ENCODE data around the gene SPN. TPM values are rescaled to one million over a fixed set of nuclear protein-coding genes. Genes with fewer than 3 reads are reported as not detected.
"Not testable (repeated sequence)": the region's sequence is repeated elsewhere in the genome, so short reads cannot be mapped to it uniquely, and the experiment has no call there.

Gene SPN
- total RNA-seq, 2 experiments from 2014 or later = 109 to 114 TPM

DNA sequence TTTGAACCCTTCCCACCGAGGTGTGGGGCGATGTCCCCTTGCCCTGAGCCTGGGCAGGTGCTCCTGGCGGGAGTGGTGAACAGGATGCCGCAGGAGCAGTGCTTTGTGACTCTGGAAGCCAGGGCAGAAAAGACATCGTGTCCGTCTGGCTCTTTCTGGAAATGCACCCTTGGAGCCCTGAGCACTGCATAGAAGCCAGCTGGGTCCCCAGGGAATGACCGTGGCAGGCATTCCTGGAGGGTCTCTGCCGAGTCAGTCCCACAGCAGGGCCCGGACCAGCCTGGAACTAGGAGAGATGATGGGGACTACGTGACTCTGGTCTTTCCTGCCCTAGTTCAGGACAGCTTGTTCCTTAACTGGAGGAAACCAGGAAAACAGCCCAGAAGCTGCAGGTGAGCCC is 33.7 kb upstream of the SPN start:
- H3K36me3 Mint-ChIP-seq; H3K9me3 Mint-ChIP-seq; CTCF ChIA-PET; POLR2A ChIA-PET; H3K4me3 Mint-ChIP-seq; intact Hi-C loops (cut with micrococcal nuclease); DNase-seq; H3K27ac Mint-ChIP-seq; H3K27me3 Mint-ChIP-seq: not testable (repeated sequence)
- H3K4me1 Mint-ChIP-seq (ENCODE audit: low read depth) = peaks cover 12% of the 10 kb centered on the region

DNA sequence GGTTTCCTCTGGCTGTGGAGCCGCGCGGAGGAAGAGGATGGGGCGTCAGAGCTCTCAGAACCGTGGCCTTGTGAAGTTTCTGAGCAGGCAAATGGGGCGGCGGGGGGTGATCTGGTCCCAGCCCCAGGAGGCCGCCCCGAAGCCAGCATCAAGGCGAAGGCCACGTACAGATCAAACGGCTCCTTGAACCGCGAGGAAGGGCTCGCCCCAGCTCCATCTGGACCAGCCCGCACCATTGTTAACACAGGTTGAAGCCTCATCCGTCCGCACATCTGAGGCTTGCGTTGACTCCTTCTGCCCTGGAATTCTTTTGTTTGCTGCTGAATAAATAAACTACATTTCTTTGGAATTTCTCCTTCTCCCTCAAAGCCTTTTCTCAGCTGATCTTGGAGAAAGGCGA is 31.4 kb upstream of the SPN start:
- POLR2A ChIA-PET; intact Hi-C loops (cut with micrococcal nuclease); H3K27me3 Mint-ChIP-seq; H3K27ac Mint-ChIP-seq; H3K9me3 Mint-ChIP-seq; H3K4me3 Mint-ChIP-seq; H3K36me3 Mint-ChIP-seq; CTCF ChIA-PET; DNase-seq: not testable (repeated sequence)
- peaks cover 12% of the 10 kb centered on the region for H3K4me1 Mint-ChIP-seq (ENCODE audit: low read depth)

DNA sequence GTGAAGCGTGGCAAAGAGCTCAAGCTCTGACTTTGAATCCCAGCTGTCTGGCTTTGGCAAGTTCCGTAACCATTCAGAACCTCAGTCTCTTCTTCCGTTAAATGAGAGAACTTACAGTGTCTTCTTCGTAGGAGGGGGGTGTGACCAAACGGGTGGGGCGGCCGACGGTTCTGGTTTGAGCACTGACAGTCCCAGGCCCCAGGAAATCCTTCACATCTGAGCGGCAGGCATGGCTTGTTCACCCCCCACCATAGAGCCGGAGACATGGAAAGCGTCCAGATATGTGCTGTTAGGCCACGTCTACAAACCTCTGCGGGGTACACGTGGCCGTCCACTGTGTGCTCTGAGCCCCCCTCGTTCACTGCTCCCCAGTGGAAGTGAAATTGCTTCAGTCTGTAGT is 27.1 kb upstream of the SPN start:
- CTCF ChIA-PET; H3K27ac Mint-ChIP-seq; H3K4me1 Mint-ChIP-seq (ENCODE audit: low read depth); POLR2A ChIA-PET; DNase-seq; H3K9me3 Mint-ChIP-seq; intact Hi-C loops (cut with micrococcal nuclease); H3K27me3 Mint-ChIP-seq; H3K4me3 Mint-ChIP-seq; H3K36me3 Mint-ChIP-seq: not testable (repeated sequence)

GRCh38 chr16:29636368-29636767 is 26.7 kb upstream of the SPN start:
- intact Hi-C loops (cut with micrococcal nuclease); CTCF ChIA-PET; DNase-seq; H3K27me3 Mint-ChIP-seq; H3K36me3 Mint-ChIP-seq; H3K9me3 Mint-ChIP-seq; H3K27ac Mint-ChIP-seq; H3K4me1 Mint-ChIP-seq (ENCODE audit: low read depth); H3K4me3 Mint-ChIP-seq; POLR2A ChIA-PET: not testable (repeated sequence)

DNA sequence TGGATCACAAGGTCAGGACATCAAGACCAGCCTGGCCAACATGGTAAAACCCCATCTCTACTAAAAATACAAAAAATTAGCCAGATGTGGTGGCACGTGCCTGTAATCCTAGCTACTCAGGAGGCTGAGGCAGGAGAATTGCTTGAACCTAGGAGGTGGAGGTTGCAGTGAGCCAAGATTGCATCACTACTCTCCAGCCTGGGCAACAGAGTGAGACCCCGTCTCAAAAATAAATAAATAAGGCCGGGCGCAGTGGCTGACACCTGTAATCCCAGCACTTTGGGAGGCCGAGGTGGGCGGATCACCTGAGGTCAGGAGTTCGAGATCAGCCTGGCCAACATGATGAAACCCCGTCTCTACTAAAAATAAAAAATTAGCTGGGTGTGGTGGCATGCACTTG is 24.3 kb upstream of the SPN start:
- H3K4me3 Mint-ChIP-seq; POLR2A ChIA-PET; DNase-seq; H3K27me3 Mint-ChIP-seq; H3K27ac Mint-ChIP-seq; H3K9me3 Mint-ChIP-seq; CTCF ChIA-PET; H3K36me3 Mint-ChIP-seq; intact Hi-C loops (cut with micrococcal nuclease): not testable (repeated sequence)
- H3K4me1 Mint-ChIP-seq (ENCODE audit: low read depth) = peaks cover 15% of the 10 kb centered on the region

DNA sequence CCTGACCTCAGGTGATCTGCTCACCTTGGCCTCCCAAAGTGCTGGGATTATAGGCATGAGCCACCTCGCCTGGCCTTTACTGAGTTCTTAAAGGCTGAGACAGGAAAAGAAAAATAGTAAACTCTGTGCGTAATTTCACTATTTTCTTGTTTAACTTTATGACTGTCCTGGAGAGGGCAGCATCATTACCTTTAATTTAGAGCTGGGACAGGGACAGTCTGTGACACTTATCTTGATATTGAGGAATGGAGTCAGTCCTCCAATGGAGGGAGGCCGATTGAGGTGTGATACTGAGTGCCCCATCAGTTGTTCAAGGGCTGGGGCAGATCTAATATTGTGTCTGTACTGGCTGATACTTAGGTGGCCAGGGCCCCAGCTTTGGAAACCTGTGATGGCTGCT is 21.5 kb upstream of the SPN start:
- ChIA-PET POLR2A (no interaction called here), CTCF (interaction anchor here (0.8 to 2.1 kb wide), 7 partner anchors 16 to 390 kb away, joined by 3 to 8 read pairs (median 3); no protein-coding TSS in a partner anchor)
- peaks cover 30% of the 10 kb centered on the region for H3K4me1 Mint-ChIP-seq (ENCODE audit: low read depth)
- DNase-seq = no peak
- no peaks in the 10 kb centered on the region for H3K36me3 Mint-ChIP-seq
- no peak overlapping the region for H3K27ac Mint-ChIP-seq
- H3K4me3 Mint-ChIP-seq = no peak overlapping the region
- no peaks in the 10 kb centered on the region for H3K27me3 Mint-ChIP-seq
- intact Hi-C loops (cut with micrococcal nuclease) = no loop called here
- H3K9me3 Mint-ChIP-seq = no peaks in the 10 kb centered on the region

DNA sequence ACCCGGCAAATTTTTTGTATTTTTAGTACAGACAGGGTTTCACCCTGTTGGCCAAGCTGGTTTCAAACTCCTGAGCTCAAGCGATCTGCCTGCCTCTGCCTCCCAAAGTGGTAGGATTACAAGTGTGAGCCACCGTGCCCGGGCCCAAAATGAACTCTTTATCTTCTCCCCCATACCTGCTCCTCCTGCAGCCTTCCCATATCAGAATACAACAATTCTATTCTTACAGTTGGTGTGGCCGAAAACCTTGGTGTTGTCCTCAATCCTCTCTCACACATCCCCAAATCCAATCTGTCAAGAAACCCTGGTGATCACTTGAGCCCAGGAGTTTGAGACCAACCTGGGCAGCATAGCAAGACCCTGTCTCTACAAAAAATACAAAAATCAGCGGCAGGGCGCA is 19.5 kb upstream of the SPN start:
- H3K4me1 Mint-ChIP-seq (ENCODE audit: low read depth) = peaks cover 30% of the 10 kb centered on the region
- intact Hi-C loops (cut with micrococcal nuclease) = no loop called here
- H3K27me3 Mint-ChIP-seq = no peaks in the 10 kb centered on the region
- no peaks in the 10 kb centered on the region for H3K9me3 Mint-ChIP-seq
- no peak overlapping the region for H3K27ac Mint-ChIP-seq
- DNase-seq = no peak
- H3K4me3 Mint-ChIP-seq = no peak overlapping the region
- ChIA-PET CTCF (interaction anchor here (1.2 kb wide), 1 partner anchor 131 kb away, joined by 3 read pairs; no protein-coding TSS in a partner anchor), POLR2A (no interaction called here)
- no peaks in the 10 kb centered on the region for H3K36me3 Mint-ChIP-seq

DNA sequence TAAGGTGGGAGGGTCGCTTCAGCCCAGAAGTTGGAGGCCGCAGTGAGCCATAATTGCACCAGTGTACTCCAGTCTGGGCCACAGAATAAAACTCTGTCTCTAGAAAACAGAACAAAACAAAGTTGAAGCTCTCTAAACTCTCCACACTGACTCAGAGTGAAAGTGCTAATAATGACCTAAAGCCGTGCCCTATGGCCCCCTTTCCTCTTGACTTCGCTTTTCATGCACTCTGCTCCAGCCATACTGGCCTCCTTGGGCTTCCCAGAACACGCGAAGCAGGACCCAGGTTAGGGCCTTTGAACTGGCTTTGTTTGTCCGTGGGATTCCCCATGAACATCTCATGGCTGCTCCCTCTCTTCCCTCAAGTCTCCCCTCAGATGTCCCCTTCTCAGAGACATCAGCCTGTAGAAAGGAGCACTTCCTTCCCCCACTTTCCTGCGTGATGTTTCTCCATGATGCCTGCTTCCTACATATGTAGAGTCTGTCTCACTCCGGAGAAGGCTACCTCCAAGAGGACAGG is 18.6 kb upstream of the SPN start:
- Mint-ChIP-seq H3K9me3 (no peaks in the 10 kb centered on the region), H3K4me3 (no peak overlapping the region), H3K36me3 (no peaks in the 10 kb centered on the region), H3K27ac (no peak overlapping the region), H3K4me1 (ENCODE audit: low read depth) (peaks cover 30% of the 10 kb centered on the region), H3K27me3 (no peaks in the 10 kb centered on the region)
- CTCF ChIA-PET = interaction anchor here (1.2 kb wide), 1 partner anchor 130 kb away, joined by 3 read pairs; no protein-coding TSS in a partner anchor
- POLR2A ChIA-PET = no interaction called here
- DNase-seq = no peak
- intact Hi-C loops (cut with micrococcal nuclease) = loop anchor here (2.0 kb wide), 1 partner anchor 18 kb away; the partner anchor contains the start of gene SPN

GRCh38 chr16:29644973-29645693 is 17.9 kb upstream of the SPN start:
- DNase-seq = no peak
- no peak overlapping the region for H3K27ac Mint-ChIP-seq

GRCh38 chr16:29645694-29646187 is 17.3 kb upstream of the SPN start:
- ChIA-PET CTCF (interaction anchor here (0.6 kb wide), 1 partner anchor 953 kb away, joined by 3 read pairs; no protein-coding TSS in a partner anchor), POLR2A (no interaction called here)
- Mint-ChIP-seq H3K27ac (no peak overlapping the region), H3K36me3 (no peaks in the 10 kb centered on the region), H3K4me1 (ENCODE audit: low read depth) (peaks cover 32% of the 10 kb centered on the region), H3K27me3 (no peaks in the 10 kb centered on the region), H3K4me3 (no peak overlapping the region), H3K9me3 (no peaks in the 10 kb centered on the region)
- intact Hi-C loops (cut with micrococcal nuclease) = loop anchor here (2.0 kb wide), 1 partner anchor 17 kb away; the partner anchor contains the start of gene SPN
- DNase-seq = no peak

More at GRCh38 chr16:29644973-29645693, 17.9 kb upstream of the SPN start:
- Mint-ChIP-seq H3K4me1 (ENCODE audit: low read depth) (peaks cover 36% of the 10 kb centered on the region), H3K4me3 (no peak overlapping the region), H3K36me3 (no peaks in the 10 kb centered on the region), H3K27me3 (no peaks in the 10 kb centered on the region), H3K9me3 (no peaks in the 10 kb centered on the region)
- POLR2A ChIA-PET = no interaction called here
- intact Hi-C loops (cut with micrococcal nuclease) = loop anchor here (2.0 kb wide), 1 partner anchor 18 kb away; the partner anchor contains the start of gene SPN
- CTCF ChIA-PET = interaction anchor here (0.6 kb wide), 1 partner anchor 953 kb away, joined by 3 read pairs; no protein-coding TSS in a partner anchor

- Mint-ChIP-seq H3K27ac (no peak overlapping the region), H3K36me3 (no peaks in the 10 kb centered on the region), H3K27me3 (no peaks in the 10 kb centered on the region), H3K9me3 (no peaks in the 10 kb centered on the region), H3K4me1 (ENCODE audit: low read depth) (peaks cover 21% of the 10 kb centered on the region), H3K4me3 (no peak overlapping the region)
- DNase-seq = no peak
- intact Hi-C loops (cut with micrococcal nuclease) = no loop called here
- ChIA-PET CTCF (no interaction called here), POLR2A (no interaction called here)
Observed at GRCh38 chr16:29646947-29647346, 16.1 kb upstream of the SPN start.

- no peaks in the 10 kb centered on the region for H3K9me3 Mint-ChIP-seq
- peaks cover 16% of the 10 kb centered on the region for H3K4me1 Mint-ChIP-seq (ENCODE audit: low read depth)
- no peak overlapping the region for H3K27ac Mint-ChIP-seq
- H3K36me3 Mint-ChIP-seq = no peaks in the 10 kb centered on the region
- no peak for DNase-seq
- intact Hi-C loops (cut with micrococcal nuclease) = no loop called here
- POLR2A ChIA-PET = no interaction called here
- CTCF ChIA-PET = interaction anchor here (0.6 kb wide), 1 partner anchor 37 kb away, joined by 3 read pairs; no protein-coding TSS in a partner anchor
- H3K27me3 Mint-ChIP-seq = no peaks in the 10 kb centered on the region
- no peak overlapping the region for H3K4me3 Mint-ChIP-seq
Observed at GRCh38 chr16:29649588-29650494, 13.2 kb upstream of the SPN start.

Data from activated CD4-positive, alpha-beta memory T cell treated with anti-CD3 and anti-CD28 coated beads for 36 hours (primary cell).